Rectal smooth muscle tissue (tissue), 1 donor: ENCODE measurements around the gene IFI35.
"Not testable (repeated sequence)": the region's sequence is repeated elsewhere in the genome, so short reads cannot be mapped to it uniquely, and the experiment has no call there.

Experiments
- H3K27ac ChIP-seq: one replicate; pipeline ENCODE4 v1.7.0; 2013; ENCODE audit warnings: low read depth, low read length, inconsistent platforms
- H3K27me3 ChIP-seq: one replicate; pipeline ENCODE4 v1.7.0; 2013; ENCODE audit warnings: low read length; ENCODE audit not compliant: control insufficient read depth, insufficient read depth
- H3K36me3 ChIP-seq: one replicate; pipeline ENCODE4 v1.7.0; 2013; ENCODE audit warnings: low read length; ENCODE audit not compliant: control insufficient read depth, insufficient read depth
- H3K4me1 ChIP-seq: one replicate; pipeline ENCODE4 v1.7.0; 2013; ENCODE audit warnings: low read length; ENCODE audit not compliant: control insufficient read depth, insufficient read depth
- H3K4me3 ChIP-seq: one replicate; pipeline ENCODE4 v1.7.0; 2013; ENCODE audit warnings: low read length
- H3K9ac ChIP-seq: one replicate; pipeline ENCODE4 v1.7.0; 2013; ENCODE audit warnings: low read length

IFI35 gene

GRCh38 chr17:43006639-43007551 is at the start of gene IFI35:
IFI35 (plus strand) TSS chr17:43006784; CDS start chr17:43006948, 164 bp downstream.
- H3K9ac ChIP-seq, result peak within 1 kb of the TSS; percentile 93
- peak within 1 kb of the TSS; percentile 94 for H3K27ac ChIP-seq
- H3K36me3 ChIP-seq, result peaks cover 7% of the 10 kb centered on the region
- peaks cover 3% of the 10 kb centered on the region for H3K4me1 ChIP-seq
- H3K4me3 ChIP-seq, result peak within 1 kb of the TSS; percentile 96
- no peaks in the 10 kb centered on the region for H3K27me3 ChIP-seq

GRCh38 chr17:42964161-42964932 is 42.2 kb upstream of the IFI35 start, which contains the start of gene AARSD1:
AARSD1 (minus strand) TSS chr17:42964454; CDS start chr17:42964440, 14 bp downstream.
- peak within 1 kb of the TSS; percentile 64 for H3K9ac ChIP-seq
- peak within 1 kb of the TSS; percentile 76 for H3K27ac ChIP-seq
- no peaks in the 10 kb centered on the region for H3K27me3 ChIP-seq
- H3K36me3 ChIP-seq, result peaks cover 16% of the 10 kb centered on the region
- peaks cover 2% of the 10 kb centered on the region for H3K4me1 ChIP-seq
- H3K4me3 ChIP-seq, result peak within 1 kb of the TSS; percentile 81

GRCh38 chr17:42967925-42968324 is 38.7 kb upstream of the IFI35 start:
- Histone ChIP-seq H3K4me1 (peaks cover 2% of the 10 kb centered on the region), H3K36me3 (no peaks in the 10 kb centered on the region), H3K27ac (no peak overlapping the region), H3K4me3 (no peak overlapping the region), H3K27me3 (no peaks in the 10 kb centered on the region), H3K9ac (no peak overlapping the region)

GRCh38 chr17:42969001-42969581 is 37.5 kb upstream of the IFI35 start:
- Histone ChIP-seq H3K4me1 (no peaks in the 10 kb centered on the region), H3K4me3 (no peak overlapping the region), H3K36me3 (no peaks in the 10 kb centered on the region), H3K27ac (no peak overlapping the region), H3K9ac (no peak overlapping the region), H3K27me3 (no peaks in the 10 kb centered on the region)

GRCh38 chr17:42971589-42971988 is 35.0 kb upstream of the IFI35 start:
- Histone ChIP-seq H3K36me3 (no peaks in the 10 kb centered on the region), H3K4me3 (no peak overlapping the region), H3K9ac (no peak overlapping the region), H3K4me1 (no peaks in the 10 kb centered on the region), H3K27ac (no peak overlapping the region), H3K27me3 (no peaks in the 10 kb centered on the region)

- H3K9ac ChIP-seq, H3K36me3 ChIP-seq, H3K4me3 ChIP-seq, H3K27me3 ChIP-seq, H3K4me1 ChIP-seq, H3K27ac ChIP-seq: not testable (repeated sequence)
These were observed 33.3 kb upstream of the IFI35 start for GRCh38 chr17:42973323-42973722.

GRCh38 chr17:42975265-42975664 is 31.3 kb upstream of the IFI35 start:
- Histone ChIP-seq H3K27me3 (no peaks in the 10 kb centered on the region), H3K27ac (no peak overlapping the region), H3K4me1 (peaks cover 7% of the 10 kb centered on the region), H3K9ac (no peak overlapping the region), H3K4me3 (no peak overlapping the region), H3K36me3 (no peaks in the 10 kb centered on the region)

GRCh38 chr17:42975701-42976100 is 30.9 kb upstream of the IFI35 start:
- H3K4me1 ChIP-seq, H3K36me3 ChIP-seq, H3K27me3 ChIP-seq, H3K27ac ChIP-seq, H3K9ac ChIP-seq, H3K4me3 ChIP-seq: not testable (repeated sequence)

GRCh38 chr17:42979511-42980273 is 26.9 kb upstream of the IFI35 start, which contains the start of gene PTGES3L:
PTGES3L (minus strand) TSS chr17:42980080; CDS start chr17:42980053, 27 bp downstream.
- H3K27me3 ChIP-seq, result no peaks in the 10 kb centered on the region
- H3K9ac ChIP-seq, result peak within 1 kb of the TSS; percentile 78
- peak within 1 kb of the TSS; percentile 84 for H3K27ac ChIP-seq
- peak within 1 kb of the TSS; percentile 72 for H3K4me3 ChIP-seq
- no peaks in the 10 kb centered on the region for H3K36me3 ChIP-seq
- H3K4me1 ChIP-seq, result peaks cover 15% of the 10 kb centered on the region

GRCh38 chr17:42980274-42980765 is 26.3 kb upstream of the IFI35 start, which contains the start of gene RUNDC1:
RUNDC1 (plus strand) TSS chr17:42980565; CDS start chr17:42980577, 12 bp downstream.
- peak within 1 kb of the TSS; percentile 72 for H3K4me3 ChIP-seq
- peak within 1 kb of the TSS; percentile 78 for H3K9ac ChIP-seq
- peaks cover 15% of the 10 kb centered on the region for H3K4me1 ChIP-seq
- H3K27me3 ChIP-seq, result no peaks in the 10 kb centered on the region
- H3K36me3 ChIP-seq, result no peaks in the 10 kb centered on the region
- H3K27ac ChIP-seq, result peak within 1 kb of the TSS; percentile 84

- H3K4me3 ChIP-seq, result peak overlapping the region; percentile 72
These were observed 25.7 kb upstream of the IFI35 start for GRCh38 chr17:42980766-42981397.

More at GRCh38 chr17:42980766-42981397, 25.7 kb upstream of the IFI35 start:
- Histone ChIP-seq H3K27me3 (no peaks in the 10 kb centered on the region), H3K27ac (peak overlapping the region; percentile 84), H3K4me1 (peaks cover 15% of the 10 kb centered on the region), H3K36me3 (no peaks in the 10 kb centered on the region), H3K9ac (peak overlapping the region; percentile 78)
